Measurements from ENCODE around the gene MAP3K13.

DNA sequence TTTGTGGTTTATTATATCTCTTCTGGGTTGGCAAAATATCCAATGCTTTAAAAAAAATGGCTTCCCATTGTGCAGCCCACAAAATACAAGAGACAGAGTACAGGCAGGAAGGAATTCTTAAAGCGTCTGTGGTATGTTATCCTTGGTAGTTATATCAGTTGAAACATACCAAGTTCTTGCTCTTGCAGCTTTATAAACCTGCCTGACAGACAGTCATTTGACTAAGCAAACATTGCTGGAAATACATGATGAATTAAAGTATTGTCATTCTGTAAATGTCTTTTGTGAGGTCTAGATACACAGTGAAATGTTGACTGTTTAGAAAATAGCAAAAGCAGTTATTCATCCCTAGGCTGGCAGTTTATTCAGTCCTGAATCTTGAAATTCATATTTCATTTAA, 44.8 kb upstream of the MAP3K13 start:
- TF ChIP-seq, protein P1, sequence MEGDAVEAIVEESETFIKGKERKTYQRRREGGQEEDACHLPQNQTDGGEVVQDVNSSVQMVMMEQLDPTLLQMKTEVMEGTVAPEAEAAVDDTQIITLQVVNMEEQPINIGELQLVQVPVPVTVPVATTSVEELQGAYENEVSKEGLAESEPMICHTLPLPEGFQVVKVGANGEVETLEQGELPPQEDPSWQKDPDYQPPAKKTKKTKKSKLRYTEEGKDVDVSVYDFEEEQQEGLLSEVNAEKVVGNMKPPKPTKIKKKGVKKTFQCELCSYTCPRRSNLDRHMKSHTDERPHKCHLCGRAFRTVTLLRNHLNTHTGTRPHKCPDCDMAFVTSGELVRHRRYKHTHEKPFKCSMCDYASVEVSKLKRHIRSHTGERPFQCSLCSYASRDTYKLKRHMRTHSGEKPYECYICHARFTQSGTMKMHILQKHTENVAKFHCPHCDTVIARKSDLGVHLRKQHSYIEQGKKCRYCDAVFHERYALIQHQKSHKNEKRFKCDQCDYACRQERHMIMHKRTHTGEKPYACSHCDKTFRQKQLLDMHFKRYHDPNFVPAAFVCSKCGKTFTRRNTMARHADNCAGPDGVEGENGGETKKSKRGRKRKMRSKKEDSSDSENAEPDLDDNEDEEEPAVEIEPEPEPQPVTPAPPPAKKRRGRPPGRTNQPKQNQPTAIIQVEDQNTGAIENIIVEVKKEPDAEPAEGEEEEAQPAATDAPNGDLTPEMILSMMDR (IDR thresholded peaks at IDR 0.05; ENCODE audit: poor library complexity): no peak
- no peak for TF ChIP-seq EZH2 (IDR thresholded peaks at IDR 0.05; ENCODE audit: borderline replicate concordance)

Measured in hepatocyte (in vitro differentiated cells).